SU-DHL-6 (cell line): ENCODE results near the gene ZNF3.
"Not testable (repeated sequence)": the region's sequence is repeated elsewhere in the genome, so short reads cannot be mapped to it uniquely, and the experiment has no call there.

Experiments used
- H2AFZ ChIP-seq: fragments of 200-600 bp; sonication (generic); 2 replicates; pipeline ENCODE4 v1.6.1; 2014; ENCODE audit warnings: low read depth, mild to moderate bottlenecking, moderate library complexity, mixed read lengths, antibody characterized with exemption, low read length; ENCODE audit not compliant: severe bottlenecking
- H3F3A ChIP-seq: fragments of 200-600 bp; shearing (Covaris generic); 2 replicates; pipeline ENCODE4 v1.6.0; 2016; ENCODE audit warnings: antibody characterized with exemption, mild to moderate bottlenecking; ENCODE audit not compliant: insufficient read depth
- H3K27ac ChIP-seq: fragments of 200-600 bp; sonication (generic); 2 replicates; pipeline ENCODE4 v1.5.1; 2016; ENCODE audit warnings: low read depth, mild to moderate bottlenecking, low read length, moderate library complexity, mixed read lengths
- H3K27me3 ChIP-seq: fragments of 200-600 bp; sonication (generic), shearing (Covaris generic); 2 replicates; pipeline ENCODE4 v1.6.0; 2014; ENCODE audit warnings: mild to moderate bottlenecking, low read length
- H3K36me3 ChIP-seq: fragments of 200-600 bp; sonication (generic); 2 replicates; pipeline ENCODE4 v1.6.1; 2014; ENCODE audit warnings: mild to moderate bottlenecking, low read length, mixed read lengths
- H3K4me2 ChIP-seq: fragments of 300-600, 200-600 bp; shearing (Covaris generic), sonication (generic); 2 replicates; pipeline ENCODE4 v1.6.0; 2014; ENCODE audit warnings: low read length, low read depth, mild to moderate bottlenecking; ENCODE audit not compliant: poor library complexity, severe bottlenecking
- H3K4me3 ChIP-seq: fragments of 200-600 bp; sonication (generic); 2 replicates; pipeline ENCODE4 v1.5.1; 2014; ENCODE audit warnings: antibody characterized with exemption, low read length, mild to moderate bottlenecking, mixed read lengths; ENCODE audit not compliant: insufficient read depth, poor library complexity, severe bottlenecking
- H3K79me2 ChIP-seq: fragments of 200-600 bp; sonication (generic); 2 replicates; pipeline ENCODE4 v1.6.1; 2014; ENCODE audit warnings: mild to moderate bottlenecking, low read length, moderate library complexity; ENCODE audit not compliant: insufficient read depth
- H3K9ac ChIP-seq: fragments of 200-600 bp; sonication (generic); 2 replicates; pipeline ENCODE4 v1.7.0; 2014; ENCODE audit warnings: mild to moderate bottlenecking, low read length
- H3K9me2 ChIP-seq: fragments of 200-600 bp; sonication (generic); replicated peaks from 2 replicates; pipeline ENCODE4 v1.6.1; 2014; ENCODE audit warnings: low read length; ENCODE audit not compliant: insufficient read depth
- H3K9me3 ChIP-seq: fragments of 200-600 bp; sonication (generic); 2 replicates; pipeline ENCODE4 v1.6.1; 2014; ENCODE audit warnings: low read length, mixed read lengths; ENCODE audit not compliant: insufficient read depth
- H4K20me1 ChIP-seq: fragments of 200-600 bp; sonication (generic); 2 replicates; pipeline ENCODE4 v1.6.1; 2014; ENCODE audit warnings: low read depth, mild to moderate bottlenecking, antibody characterized with exemption, low read length, moderate library complexity, mixed read lengths
- CTCF ChIP-seq: fragments of 200-600 bp; sonication (generic); IDR thresholded peaks from one replicate; pipeline ENCODE4 v1.5.1; 2017; ENCODE audit warnings: antibody characterized with exemption, mild to moderate bottlenecking, low read length, moderate library complexity; ENCODE audit not compliant: insufficient read depth, poor library complexity, severe bottlenecking
- EZH2phosphoT487 ChIP-seq: fragments of 200-600 bp; sonication (generic), shearing (Covaris generic); conservative IDR thresholded peaks from 2 replicates; pipeline ENCODE4 v1.6.1; 2018; ENCODE audit warnings: mild to moderate bottlenecking, antibody characterized with exemption, low read length, moderate library complexity, mixed read lengths

Gene ZNF3

GRCh38 chr7:100081535-100082102 lies at the start of gene ZNF3:
TSS of gene ZNF3 (minus strand) at chr7:100081723. CDS start at chr7:100077357, 4,366 bp downstream.
- Histone ChIP-seq H3K4me3 (peak within 1 kb of the TSS; percentile 88), H3K27me3 (no peaks in the 10 kb centered on the region; the same call in 1 of the 2 replicates), H3K9me2 (no peaks in the 10 kb centered on the region), H4K20me1 (no peaks in the 10 kb centered on the region), H3K9me3 (no peaks in the 10 kb centered on the region), H2AFZ (peak within 1 kb of the TSS; percentile 55), H3K9ac (peak within 1 kb of the TSS; percentile 70), H3K79me2 (peaks cover 29% of the 10 kb centered on the region), H3F3A (peaks cover 16% of the 10 kb centered on the region), H3K27ac (peak within 1 kb of the TSS; percentile 50), H3K36me3 (no peaks in the 10 kb centered on the region), H3K4me2 (peak within 1 kb of the TSS; percentile 70)
- TF ChIP-seq EZH2phosphoT487: no peak
- TF ChIP-seq CTCF: peak; percentile 99

GRCh38 chr7:100130608-100131453 lies 49.3 kb upstream of the ZNF3 start:
- Histone ChIP-seq H3K79me2 (peaks cover 6% of the 10 kb centered on the region; the same call in 1 of the 2 replicates), H3K9ac (no peak overlapping the region), H2AFZ (no peak overlapping the region), H3K27me3 (no peaks in the 10 kb centered on the region), H3K9me3 (no peaks in the 10 kb centered on the region), H3K36me3 (no peaks in the 10 kb centered on the region), H3K4me3 (no peak overlapping the region), H3K27ac (no peak overlapping the region), H3F3A (peaks cover 23% of the 10 kb centered on the region), H3K9me2 (no peaks in the 10 kb centered on the region), H4K20me1 (no peaks in the 10 kb centered on the region), H3K4me2 (peak overlapping the region; percentile 22)
- no peak for TF ChIP-seq EZH2phosphoT487
- peak; percentile 48 for TF ChIP-seq CTCF

DNA sequence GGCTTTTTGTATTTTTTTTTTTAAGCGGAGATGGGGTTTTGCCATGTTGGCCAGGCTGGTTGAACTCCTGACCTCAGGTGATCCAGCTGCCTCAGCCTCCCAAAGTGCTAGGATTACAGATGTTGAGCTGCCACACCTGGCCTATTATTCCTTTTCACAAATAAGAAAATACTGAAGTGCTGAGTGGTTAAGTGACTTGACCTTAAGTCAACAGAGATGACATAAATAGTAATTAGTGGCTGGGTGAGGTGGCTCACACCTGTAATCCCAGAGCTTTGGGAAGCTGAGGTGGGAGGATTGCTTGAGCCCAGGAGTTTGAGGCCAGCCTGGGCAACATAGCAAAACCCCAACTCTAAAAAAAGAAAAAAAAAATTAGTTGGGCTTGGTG lies 48.7 kb upstream of the ZNF3 start:
- H2AFZ ChIP-seq, H3K4me2 ChIP-seq, H3K27ac ChIP-seq: not testable (repeated sequence)

GRCh38 chr7:100128637-100128963 lies 47.1 kb upstream of the ZNF3 start:
- H3K4me2 ChIP-seq: no peak overlapping the region

More for the DNA sequence above, 48.7 kb upstream of the ZNF3 start:
- Histone ChIP-seq H3F3A (peaks cover 23% of the 10 kb centered on the region), H3K79me2 (peaks cover 11% of the 10 kb centered on the region)
- not testable (repeated sequence) for H3K9ac ChIP-seq, H3K9me2 ChIP-seq, H3K4me3 ChIP-seq, H3K27me3 ChIP-seq, H4K20me1 ChIP-seq, H3K9me3 ChIP-seq, H3K36me3 ChIP-seq

More at GRCh38 chr7:100128637-100128963, 47.1 kb upstream of the ZNF3 start:
- no peak overlapping the region for H3K27ac ChIP-seq
- no peaks in the 10 kb centered on the region for H4K20me1 ChIP-seq
- no peak overlapping the region for H3K4me3 ChIP-seq
- H3K79me2 ChIP-seq: peaks cover 14% of the 10 kb centered on the region
- no peaks in the 10 kb centered on the region for H3K27me3 ChIP-seq
- H3K9me2 ChIP-seq: no peaks in the 10 kb centered on the region
- H3K9ac ChIP-seq: no peak overlapping the region
- no peak overlapping the region for H2AFZ ChIP-seq
- no peak for TF ChIP-seq CTCF
- TF ChIP-seq EZH2phosphoT487: no peak
- peaks cover 31% of the 10 kb centered on the region for H3F3A ChIP-seq
- H3K9me3 ChIP-seq: no peaks in the 10 kb centered on the region
- no peaks in the 10 kb centered on the region for H3K36me3 ChIP-seq
